NB4 (cell line): Measurements from ENCODE around the gene TUBGCP5.

Experiments used
- MAX ChIP-seq: IDR thresholded peaks from 2 replicates; pipeline ENCODE4 v1.6.1; 2011; ENCODE audit warnings: low read depth, low read length
- POLR2A ChIP-seq: IDR thresholded peaks from 2 replicates; pipeline ENCODE4 v1.6.1; 2011; ENCODE audit warnings: mild to moderate bottlenecking; ENCODE audit not compliant: insufficient read length; ENCODE audit errors: extremely low read depth
- TF ChIP-seq, protein P1 (sequence below): IDR thresholded peaks from one replicate; pipeline ENCODE4 v1.5.1; 2012; ENCODE audit warnings: low read depth, low read length

DNA sequence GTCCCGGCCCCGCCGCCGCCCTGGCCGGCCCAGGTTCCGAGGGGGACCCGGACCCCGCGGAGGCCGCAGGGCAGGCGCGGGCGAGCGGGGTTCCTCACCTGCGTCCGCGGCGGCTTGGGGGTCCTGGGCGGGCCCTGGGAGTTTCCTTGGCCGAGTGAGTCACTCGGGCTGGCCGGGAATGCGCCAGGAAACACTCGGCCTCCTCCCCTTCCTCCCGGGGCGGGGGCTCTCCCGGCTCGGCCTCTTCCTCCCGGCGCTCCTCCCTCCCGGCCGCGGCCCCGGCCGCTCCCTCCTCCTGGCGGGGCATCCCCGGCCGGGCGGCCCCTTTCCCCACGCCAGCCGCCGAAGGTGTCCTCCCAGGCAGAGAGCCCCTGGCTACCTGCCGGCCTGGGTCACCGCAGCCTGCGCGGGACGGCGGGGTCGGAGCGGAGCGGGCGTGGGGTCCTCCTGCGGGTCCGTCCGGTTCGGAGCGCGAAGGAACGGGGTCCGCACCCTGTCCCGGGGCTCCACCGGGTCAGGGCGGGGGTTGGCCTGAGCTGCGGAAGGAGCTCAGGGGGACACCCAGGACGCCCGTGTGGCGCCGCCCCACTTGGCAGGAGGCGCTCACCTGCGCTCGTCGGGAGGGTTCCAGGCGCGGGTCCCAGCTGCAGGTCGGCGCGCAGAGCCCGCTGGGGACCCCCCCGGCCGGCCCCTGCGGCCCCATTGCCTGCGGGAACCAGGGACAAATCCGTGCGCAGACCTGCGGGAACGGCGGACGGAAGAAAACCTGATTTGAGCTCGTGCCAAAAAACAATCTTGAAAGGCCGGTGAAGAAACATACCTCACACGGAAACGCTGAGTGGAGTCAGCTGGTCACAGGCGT, 58.9 kb downstream of the TUBGCP5 start, which contains the start of gene CYFIP1:
- TF ChIP-seq, protein P1, sequence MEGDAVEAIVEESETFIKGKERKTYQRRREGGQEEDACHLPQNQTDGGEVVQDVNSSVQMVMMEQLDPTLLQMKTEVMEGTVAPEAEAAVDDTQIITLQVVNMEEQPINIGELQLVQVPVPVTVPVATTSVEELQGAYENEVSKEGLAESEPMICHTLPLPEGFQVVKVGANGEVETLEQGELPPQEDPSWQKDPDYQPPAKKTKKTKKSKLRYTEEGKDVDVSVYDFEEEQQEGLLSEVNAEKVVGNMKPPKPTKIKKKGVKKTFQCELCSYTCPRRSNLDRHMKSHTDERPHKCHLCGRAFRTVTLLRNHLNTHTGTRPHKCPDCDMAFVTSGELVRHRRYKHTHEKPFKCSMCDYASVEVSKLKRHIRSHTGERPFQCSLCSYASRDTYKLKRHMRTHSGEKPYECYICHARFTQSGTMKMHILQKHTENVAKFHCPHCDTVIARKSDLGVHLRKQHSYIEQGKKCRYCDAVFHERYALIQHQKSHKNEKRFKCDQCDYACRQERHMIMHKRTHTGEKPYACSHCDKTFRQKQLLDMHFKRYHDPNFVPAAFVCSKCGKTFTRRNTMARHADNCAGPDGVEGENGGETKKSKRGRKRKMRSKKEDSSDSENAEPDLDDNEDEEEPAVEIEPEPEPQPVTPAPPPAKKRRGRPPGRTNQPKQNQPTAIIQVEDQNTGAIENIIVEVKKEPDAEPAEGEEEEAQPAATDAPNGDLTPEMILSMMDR, result no peak
- TF ChIP-seq POLR2A (no peak), MAX (no peak)
